RWPE2 (cell line): ENCODE results near the gene LIN54.
"Not testable (repeated sequence)": the region's sequence is repeated elsewhere in the genome, so short reads cannot be mapped to it uniquely, and the experiment has no call there.

Experiments used
- ATAC-seq: fragments of 200-7000 bp; cut with Tn5 transposase; 3 replicates; pipeline ENCODE4 v1.9.1; 2021; ENCODE audit warnings: low read depth
- DNase-seq: peaks from one replicate; pipeline ENCODE4 v3.0.0-alpha.2; 2020; ENCODE audit warnings: low spot score
- H3K27ac ChIP-seq: fragments of 450-650 bp; 2 replicates; pipeline ENCODE4 v1.5.1; 2017; ENCODE audit warnings: mild to moderate bottlenecking; ENCODE audit not compliant: poor library complexity, severe bottlenecking
- H3K27me3 ChIP-seq: fragments of 250-450 bp; sonication (Bioruptor Pico); 2 replicates; pipeline ENCODE4 v1.5.1; 2021; ENCODE audit warnings: mild to moderate bottlenecking, moderate library complexity; ENCODE audit not compliant: insufficient read depth, poor library complexity, severe bottlenecking
- H3K36me3 ChIP-seq: fragments of 250-450 bp; sonication (Bioruptor Pico); 2 replicates; pipeline ENCODE4 v1.5.1; 2020; ENCODE audit warnings: low read depth, mild to moderate bottlenecking, moderate library complexity
- H3K4me1 ChIP-seq: fragments of 250-450 bp; sonication (Bioruptor Pico); 2 replicates; pipeline ENCODE4 v1.5.1; 2021; ENCODE audit warnings: mild to moderate bottlenecking, moderate library complexity; ENCODE audit not compliant: insufficient read depth, poor library complexity, severe bottlenecking
- H3K4me3 ChIP-seq: fragments of 250-450 bp; sonication (Bioruptor Pico); 2 replicates; pipeline ENCODE4 v1.5.1; 2021; ENCODE audit warnings: mild to moderate bottlenecking, moderate library complexity; ENCODE audit not compliant: severe bottlenecking
- H3K9me3 ChIP-seq: fragments of 250-450 bp; sonication (Bioruptor Pico); 2 replicates; pipeline ENCODE4 v1.5.1; 2021; ENCODE audit warnings: mild to moderate bottlenecking, moderate library complexity; ENCODE audit not compliant: severe bottlenecking
- TF ChIP-seq, protein P1 (sequence below): fragments of 450-650 bp; IDR thresholded peaks from one replicate; pipeline ENCODE4 v1.5.1; 2017; ENCODE audit warnings: mild to moderate bottlenecking, moderate library complexity; ENCODE audit not compliant: poor library complexity, severe bottlenecking

LIN54 gene

DNA sequence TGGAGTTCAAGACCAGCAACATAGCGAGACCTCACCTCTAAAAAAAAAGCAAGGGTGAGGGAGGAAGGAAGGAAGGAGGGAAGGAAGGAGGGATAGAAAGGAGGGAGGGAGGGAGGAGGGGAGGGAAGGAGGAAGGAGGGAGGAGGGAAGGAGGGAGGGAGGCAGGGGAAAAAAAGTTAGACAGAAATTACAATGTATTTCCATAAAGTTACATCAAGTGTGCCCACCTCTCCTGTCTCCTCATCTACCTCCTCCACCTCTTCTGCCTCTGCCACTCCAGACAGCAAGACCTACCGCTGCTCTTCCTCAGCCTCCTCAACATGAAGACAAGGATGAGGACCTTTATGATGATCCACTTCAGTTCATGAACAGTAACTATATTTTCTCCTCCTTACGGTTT is 8.3 kb downstream of the LIN54 start:
- Histone ChIP-seq H3K4me3 (no peak overlapping the region), H3K9me3 (no peaks in the 10 kb centered on the region), H3K27ac (no peak overlapping the region), H3K36me3 (no peaks in the 10 kb centered on the region), H3K4me1 (no peaks in the 10 kb centered on the region), H3K27me3 (no peaks in the 10 kb centered on the region)
- TF ChIP-seq, protein P1, sequence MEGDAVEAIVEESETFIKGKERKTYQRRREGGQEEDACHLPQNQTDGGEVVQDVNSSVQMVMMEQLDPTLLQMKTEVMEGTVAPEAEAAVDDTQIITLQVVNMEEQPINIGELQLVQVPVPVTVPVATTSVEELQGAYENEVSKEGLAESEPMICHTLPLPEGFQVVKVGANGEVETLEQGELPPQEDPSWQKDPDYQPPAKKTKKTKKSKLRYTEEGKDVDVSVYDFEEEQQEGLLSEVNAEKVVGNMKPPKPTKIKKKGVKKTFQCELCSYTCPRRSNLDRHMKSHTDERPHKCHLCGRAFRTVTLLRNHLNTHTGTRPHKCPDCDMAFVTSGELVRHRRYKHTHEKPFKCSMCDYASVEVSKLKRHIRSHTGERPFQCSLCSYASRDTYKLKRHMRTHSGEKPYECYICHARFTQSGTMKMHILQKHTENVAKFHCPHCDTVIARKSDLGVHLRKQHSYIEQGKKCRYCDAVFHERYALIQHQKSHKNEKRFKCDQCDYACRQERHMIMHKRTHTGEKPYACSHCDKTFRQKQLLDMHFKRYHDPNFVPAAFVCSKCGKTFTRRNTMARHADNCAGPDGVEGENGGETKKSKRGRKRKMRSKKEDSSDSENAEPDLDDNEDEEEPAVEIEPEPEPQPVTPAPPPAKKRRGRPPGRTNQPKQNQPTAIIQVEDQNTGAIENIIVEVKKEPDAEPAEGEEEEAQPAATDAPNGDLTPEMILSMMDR: no peak
- DNase-seq (no peak), ATAC-seq (no peak)

DNA sequence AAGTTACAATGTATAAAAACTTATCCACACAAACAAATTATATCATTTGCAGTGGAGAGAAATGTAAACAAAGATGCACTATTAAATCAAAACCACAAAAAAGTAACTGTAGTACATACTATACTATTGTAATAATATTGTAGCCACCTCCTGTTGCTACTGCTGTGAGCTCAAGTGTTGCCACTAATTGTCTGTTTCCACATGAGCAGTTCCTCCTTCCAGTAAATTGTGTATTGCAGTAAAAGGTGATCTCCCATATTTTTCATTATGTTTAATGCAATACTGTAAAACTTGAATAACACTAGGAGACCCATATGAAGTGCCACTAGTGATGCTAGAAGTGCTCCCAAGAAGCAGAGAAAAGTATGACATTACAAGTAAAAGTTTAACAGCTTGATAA is 11.7 kb downstream of the LIN54 start:
- no peaks in the 10 kb centered on the region for H3K36me3 ChIP-seq
- H3K27ac ChIP-seq: no peak overlapping the region
- ATAC-seq (no peak), DNase-seq (no peak)
- no peak overlapping the region for H3K4me3 ChIP-seq
- no peaks in the 10 kb centered on the region for H3K4me1 ChIP-seq
- TF ChIP-seq, protein P1: no peak
- H3K27me3 ChIP-seq: no peaks in the 10 kb centered on the region
- no peaks in the 10 kb centered on the region for H3K9me3 ChIP-seq

DNA sequence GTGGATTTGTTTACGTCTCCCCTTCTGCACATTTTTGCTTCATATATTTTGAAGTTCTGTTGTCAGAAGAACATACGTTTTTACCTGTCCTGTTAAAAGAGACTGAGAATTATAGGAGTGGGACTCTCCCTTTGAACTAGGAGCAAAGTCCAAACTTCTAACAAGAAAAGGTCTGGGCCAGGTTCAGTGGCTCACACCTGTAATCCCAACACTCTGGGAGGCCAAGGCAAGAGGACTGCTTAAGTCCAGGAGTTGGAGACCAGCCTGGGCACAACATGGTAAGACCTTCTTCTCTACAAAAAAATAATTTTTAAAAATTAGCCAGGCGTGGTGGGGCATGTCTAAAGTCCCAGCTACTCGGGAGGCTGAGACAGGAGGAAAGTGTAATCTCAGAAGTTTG is 15.8 kb downstream of the LIN54 start:
- no peak for DNase-seq
- Histone ChIP-seq H3K9me3 (no peaks in the 10 kb centered on the region), H3K36me3 (no peaks in the 10 kb centered on the region), H3K4me3 (no peak overlapping the region), H3K4me1 (no peaks in the 10 kb centered on the region), H3K27me3 (no peaks in the 10 kb centered on the region), H3K27ac (no peak overlapping the region)
- TF ChIP-seq, protein P1: no peak
- no peak for ATAC-seq

DNA sequence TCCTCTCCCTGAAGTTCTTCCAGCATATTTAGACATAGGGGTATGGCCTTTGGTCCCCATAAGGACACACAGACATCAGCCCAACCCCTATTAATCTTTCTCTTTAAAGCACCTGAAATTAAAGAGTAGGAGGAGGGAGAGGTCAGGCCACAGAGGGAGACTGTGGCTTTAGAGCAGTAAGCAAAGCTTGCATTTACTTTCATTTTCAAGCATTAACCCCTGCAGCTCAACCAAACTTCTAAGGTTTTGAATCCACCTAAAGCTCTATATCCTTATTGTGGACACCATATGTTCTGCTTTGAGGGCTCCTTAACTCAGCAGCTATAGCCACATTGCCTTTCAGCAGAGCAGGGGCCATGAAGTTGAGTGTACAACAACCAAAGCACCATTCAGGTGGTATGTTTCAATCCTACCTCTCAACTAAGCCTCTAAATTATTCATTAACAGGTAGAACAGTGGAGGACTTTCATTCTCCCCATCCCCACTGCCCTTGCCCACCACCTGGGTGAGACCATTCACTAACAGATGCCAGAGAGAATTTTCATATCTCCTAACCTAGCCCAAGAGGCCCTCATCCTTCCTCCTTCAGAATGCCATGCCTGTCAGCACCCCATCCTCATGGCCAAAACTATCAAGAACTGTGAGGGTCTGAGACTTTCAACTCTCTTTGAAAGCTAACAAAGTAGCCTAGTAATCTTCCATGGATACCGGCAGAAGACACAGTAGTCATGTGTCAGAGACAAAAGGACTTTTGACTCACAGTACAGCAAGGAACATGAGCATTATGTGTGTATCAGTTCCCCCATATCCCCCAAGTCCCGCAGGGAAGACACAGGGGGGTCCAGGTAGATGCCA is 20.8 kb downstream of the LIN54 start:
- no peak for DNase-seq
- H3K4me1 ChIP-seq: no peaks in the 10 kb centered on the region
- TF ChIP-seq, protein P1: no peak
- H3K4me3 ChIP-seq: no peak overlapping the region
- H3K27me3 ChIP-seq: no peaks in the 10 kb centered on the region
- no peaks in the 10 kb centered on the region for H3K9me3 ChIP-seq
- H3K27ac ChIP-seq: peak overlapping the region; percentile 34
- no peak; the same call in 2 of the 3 replicates for ATAC-seq
- peaks cover 9% of the 10 kb centered on the region for H3K36me3 ChIP-seq

DNA sequence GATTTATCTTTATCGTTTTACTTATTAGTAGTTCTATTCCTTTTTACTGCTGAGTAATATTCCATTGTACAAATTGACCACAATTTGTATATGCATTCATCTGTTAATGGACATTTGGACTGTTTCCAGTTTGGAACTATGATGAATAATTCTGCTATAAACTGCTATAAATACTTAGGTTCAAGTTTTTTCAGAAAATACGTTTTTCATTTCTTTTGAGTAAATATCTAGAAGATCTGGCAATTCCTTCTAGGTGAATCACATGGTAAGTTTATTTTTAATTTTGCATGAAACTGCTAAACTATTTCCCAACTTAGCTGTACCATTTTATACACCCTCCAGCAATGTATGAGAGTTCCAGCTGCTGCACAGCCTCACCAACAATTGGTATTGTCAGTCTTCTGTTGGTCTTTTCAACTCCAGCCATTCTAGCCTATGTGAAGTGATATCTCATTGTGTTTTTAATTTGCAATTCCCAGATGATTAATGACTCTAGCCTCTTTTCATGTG is 22.2 kb downstream of the LIN54 start:
- DNase-seq (no peak), ATAC-seq (peak; percentile 50)
- no peaks in the 10 kb centered on the region for H3K9me3 ChIP-seq
- no peaks in the 10 kb centered on the region for H3K27me3 ChIP-seq
- no peaks in the 10 kb centered on the region for H3K4me1 ChIP-seq
- H3K4me3 ChIP-seq: no peak overlapping the region
- H3K27ac ChIP-seq: peak overlapping the region; percentile 34
- H3K36me3 ChIP-seq: peaks cover 23% of the 10 kb centered on the region
- TF ChIP-seq, protein P1: no peak

DNA sequence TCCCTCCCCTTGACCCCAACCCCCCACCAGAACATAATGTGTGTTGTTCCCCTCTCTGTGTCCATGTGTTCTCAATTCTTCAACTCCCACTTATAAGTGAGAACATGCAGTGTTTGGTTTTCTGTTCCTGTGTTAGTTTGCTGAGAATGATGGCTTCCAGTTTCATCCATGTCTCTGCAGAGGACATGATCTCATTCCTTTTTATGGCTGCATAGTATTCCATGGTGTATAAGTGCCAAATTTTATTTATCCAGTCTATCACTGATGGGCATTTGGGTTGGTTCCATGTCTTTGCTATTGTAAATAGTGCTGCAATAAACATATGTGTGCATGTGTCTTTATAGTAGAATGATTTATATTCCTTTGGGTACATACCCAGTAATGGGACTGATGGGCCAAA is 23.1 kb downstream of the LIN54 start:
- not testable (repeated sequence) for H3K9me3 ChIP-seq, ATAC-seq, H3K4me3 ChIP-seq, DNase-seq, H3K4me1 ChIP-seq, H3K27ac ChIP-seq, H3K27me3 ChIP-seq
- H3K36me3 ChIP-seq: peaks cover 24% of the 10 kb centered on the region
